ENCODE results near the gene GFRA1. TPM values are rescaled to one million over a fixed set of nuclear protein-coding genes. Genes with fewer than 3 reads are reported as not detected.

Gene GFRA1
- polyA plus RNA-seq, 3 donors = not detected

DNA sequence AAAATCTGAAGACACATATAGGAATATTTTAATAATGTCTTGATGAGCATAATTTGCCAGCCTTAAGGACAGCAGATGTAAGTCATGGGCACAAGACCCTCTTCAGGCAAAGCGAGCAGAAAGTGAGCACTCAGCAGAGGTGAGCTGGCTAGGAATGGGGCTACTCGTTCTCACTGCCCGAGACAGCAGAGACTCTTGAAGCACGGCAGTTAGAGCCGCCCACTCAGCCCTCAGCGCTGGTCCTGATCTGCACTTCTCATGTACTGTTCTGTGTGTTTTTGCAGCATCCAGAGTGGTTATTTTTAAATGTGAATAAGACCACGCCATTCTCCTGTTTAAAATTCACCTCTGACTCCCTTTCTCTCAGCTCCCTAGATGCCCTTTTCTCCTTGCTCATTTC lies 65.3 kb downstream of the GFRA1 start:
- intact Hi-C loops (cut with micrococcal nuclease) = no loop called here
- Histone ChIP-seq H4K20me1 (ENCODE audit: insufficient read depth, low read length) (no peaks in the 10 kb centered on the region), H3K9ac (ENCODE audit: insufficient read depth, low read length, poor library complexity, severe bottlenecking) (no peak overlapping the region), H3K27me3 (ENCODE audit: control insufficient read depth in 2 of 2, insufficient read depth in 2 of 2, low read length in 2 of 2) (no peaks in the 10 kb centered on the region), H3K36me3 (replicated peaks in 1 of 2; ENCODE audit: control insufficient read depth in 1 of 2, insufficient read depth in 2 of 2, low read length in 2 of 2) (no peaks in the 10 kb centered on the region), H3K4me1 (ENCODE audit: control insufficient read depth in 1 of 2, insufficient read depth in 2 of 2, low read length in 2 of 2) (no peaks in the 10 kb centered on the region), H3K27ac (ENCODE audit: low read depth in 1 of 2, low read length in 2 of 2) (no peak overlapping the region), H3K9me3 (replicated peaks in 1 of 2; ENCODE audit: control insufficient read depth in 1 of 2, insufficient read depth in 1 of 2, low read length in 2 of 2) (no peaks in the 10 kb centered on the region), H3K4me2 (replicated peaks; ENCODE audit: extremely low read depth, low read length, poor library complexity, severe bottlenecking) (no peak overlapping the region), H3K4me3 (replicated peaks in 1 of 3; ENCODE audit: low read depth in 2 of 3, low read length in 3 of 3) (no peak overlapping the region), H2AFZ (ENCODE audit: insufficient read depth, low read depth, low read length, poor library complexity, severe bottlenecking) (no peak overlapping the region), H3K79me2 (ENCODE audit: insufficient read depth, low read length) (no peaks in the 10 kb centered on the region)
- 98% methylated on average over 3 of the region's 7 CpGs for WGBS (ENCODE audit: insufficient coverage)
- H3K27me3 Mint-ChIP-seq (ENCODE audit: low read depth in 3 of 3) = peaks cover 0 to 2% (median 0%) of the 10 kb centered on the region in 3 donors
- peaks cover 0 to 4% (median 2%) of the 10 kb centered on the region in 7 donors for H3K9me3 Mint-ChIP-seq
- no peak overlapping the region for H3K4me3 Mint-ChIP-seq
- TF ChIP-seq, protein P1, sequence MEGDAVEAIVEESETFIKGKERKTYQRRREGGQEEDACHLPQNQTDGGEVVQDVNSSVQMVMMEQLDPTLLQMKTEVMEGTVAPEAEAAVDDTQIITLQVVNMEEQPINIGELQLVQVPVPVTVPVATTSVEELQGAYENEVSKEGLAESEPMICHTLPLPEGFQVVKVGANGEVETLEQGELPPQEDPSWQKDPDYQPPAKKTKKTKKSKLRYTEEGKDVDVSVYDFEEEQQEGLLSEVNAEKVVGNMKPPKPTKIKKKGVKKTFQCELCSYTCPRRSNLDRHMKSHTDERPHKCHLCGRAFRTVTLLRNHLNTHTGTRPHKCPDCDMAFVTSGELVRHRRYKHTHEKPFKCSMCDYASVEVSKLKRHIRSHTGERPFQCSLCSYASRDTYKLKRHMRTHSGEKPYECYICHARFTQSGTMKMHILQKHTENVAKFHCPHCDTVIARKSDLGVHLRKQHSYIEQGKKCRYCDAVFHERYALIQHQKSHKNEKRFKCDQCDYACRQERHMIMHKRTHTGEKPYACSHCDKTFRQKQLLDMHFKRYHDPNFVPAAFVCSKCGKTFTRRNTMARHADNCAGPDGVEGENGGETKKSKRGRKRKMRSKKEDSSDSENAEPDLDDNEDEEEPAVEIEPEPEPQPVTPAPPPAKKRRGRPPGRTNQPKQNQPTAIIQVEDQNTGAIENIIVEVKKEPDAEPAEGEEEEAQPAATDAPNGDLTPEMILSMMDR (IDR thresholded peaks at IDR 0.05) = no peak
- no peaks in the 10 kb centered on the region for H3K36me3 Mint-ChIP-seq
- peaks cover 4% of the 10 kb centered on the region for H3K4me1 Mint-ChIP-seq
- H3K27ac Mint-ChIP-seq = no peak overlapping the region
- no peak for DNase-seq

DNA sequence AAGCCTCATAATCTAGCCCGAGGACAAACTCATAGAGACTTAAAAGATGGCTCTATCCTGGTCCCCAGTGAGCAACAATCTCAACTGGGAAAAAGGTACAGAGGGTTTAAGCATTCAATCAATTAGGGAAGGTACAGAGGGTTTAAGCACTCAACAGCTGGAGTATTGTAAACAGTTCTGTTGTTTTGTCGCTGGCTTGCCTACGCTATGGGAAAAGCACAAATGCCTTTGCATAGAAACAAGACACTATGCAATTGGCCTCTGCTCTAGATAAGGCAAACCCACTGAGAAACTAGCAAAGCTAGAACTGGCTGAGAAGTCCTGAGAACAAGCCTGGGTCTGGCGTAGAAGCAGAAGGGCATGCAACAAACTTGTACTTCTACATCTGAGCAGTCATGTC lies 69.3 kb downstream of the GFRA1 start:
- Histone ChIP-seq H3K36me3 (replicated peaks in 1 of 2; ENCODE audit: control insufficient read depth in 1 of 2, insufficient read depth in 2 of 2, low read length in 2 of 2) (no peaks in the 10 kb centered on the region), H4K20me1 (ENCODE audit: insufficient read depth, low read length) (no peaks in the 10 kb centered on the region), H3K4me2 (replicated peaks; ENCODE audit: extremely low read depth, low read length, poor library complexity, severe bottlenecking) (no peak overlapping the region), H3K27ac (ENCODE audit: low read depth in 1 of 2, low read length in 2 of 2) (no peak overlapping the region), H3K4me1 (ENCODE audit: control insufficient read depth in 1 of 2, insufficient read depth in 2 of 2, low read length in 2 of 2) (no peaks in the 10 kb centered on the region), H3K9ac (ENCODE audit: insufficient read depth, low read length, poor library complexity, severe bottlenecking) (no peak overlapping the region), H2AFZ (ENCODE audit: insufficient read depth, low read depth, low read length, poor library complexity, severe bottlenecking) (no peak overlapping the region), H3K4me3 (replicated peaks in 1 of 3; ENCODE audit: low read depth in 2 of 3, low read length in 3 of 3) (no peak overlapping the region), H3K9me3 (replicated peaks in 1 of 2; ENCODE audit: control insufficient read depth in 1 of 2, insufficient read depth in 1 of 2, low read length in 2 of 2) (no peaks in the 10 kb centered on the region), H3K79me2 (ENCODE audit: insufficient read depth, low read length) (no peaks in the 10 kb centered on the region), H3K27me3 (ENCODE audit: control insufficient read depth in 2 of 2, insufficient read depth in 2 of 2, low read length in 2 of 2) (no peaks in the 10 kb centered on the region)
- DNase-seq = no peak
- TF ChIP-seq, protein P1 (IDR thresholded peaks at IDR 0.05) = no peak
- Mint-ChIP-seq H3K36me3 (no peaks in the 10 kb centered on the region), H3K4me3 (no peak overlapping the region), H3K27me3 (ENCODE audit: low read depth in 3 of 3) (peaks cover 0 to 2% (median 0%) of the 10 kb centered on the region in 3 donors), H3K4me1 (no peaks in the 10 kb centered on the region), H3K9me3 (peaks cover 0 to 11% (median 5%) of the 10 kb centered on the region in 7 donors), H3K27ac (no peak overlapping the region)
- WGBS (ENCODE audit: insufficient coverage) = 76% methylated on average over 3 of the region's 4 CpGs
- intact Hi-C loops (cut with micrococcal nuclease) = no loop called here

Data from CD14-positive monocyte (primary cell).